Measurements from ENCODE around the gene MXRA5.
"Not testable (repeated sequence)": the region's sequence is repeated elsewhere in the genome, so short reads cannot be mapped to it uniquely, and the experiment has no call there.

The MXRA5 gene

DNA sequence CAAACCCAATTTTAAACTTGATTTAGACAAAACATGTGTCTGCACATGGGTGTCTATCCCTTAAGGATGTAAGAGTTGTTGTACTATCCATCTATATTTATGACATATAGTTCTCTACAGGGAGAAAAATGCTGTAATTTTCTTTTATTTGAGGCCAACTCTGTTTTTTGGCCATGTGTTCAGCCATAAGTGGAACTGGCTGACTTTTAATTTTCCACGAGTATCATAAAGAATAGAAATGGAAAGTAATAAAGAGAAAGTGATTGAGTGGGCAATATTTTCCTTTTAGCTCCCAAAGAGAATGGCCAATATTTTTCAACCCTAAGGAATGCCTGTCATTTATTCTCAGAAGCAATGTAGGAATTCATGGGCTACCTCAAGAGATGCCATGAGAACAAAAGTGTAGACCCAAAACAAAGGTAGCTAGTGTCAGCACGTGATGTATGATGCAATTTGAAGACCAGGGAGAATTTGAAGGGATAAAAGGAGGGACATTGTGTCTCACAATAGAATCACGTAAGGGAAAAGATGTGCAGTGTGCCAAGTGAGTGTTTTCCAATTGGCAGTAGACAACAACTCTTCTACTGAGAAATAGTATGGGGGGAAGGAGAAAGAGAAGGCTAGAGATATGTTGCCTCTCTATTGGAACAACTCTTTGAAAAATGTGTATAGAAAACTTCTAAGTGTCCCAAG is 27.8 kb upstream of the MXRA5 start:
- Histone ChIP-seq H3K27me3 (replicated peaks; ENCODE audit: control insufficient read depth, insufficient read depth, low read length, poor library complexity, severe bottlenecking) (no peaks in the 10 kb centered on the region), H3K36me3 (ENCODE audit: control insufficient read depth, insufficient read depth, low read length) (no peaks in the 10 kb centered on the region), H3K9me3 (ENCODE audit: control insufficient read depth, low read length) (no peaks in the 10 kb centered on the region), H3K4me1 (ENCODE audit: control insufficient read depth, insufficient read depth, low read length, poor library complexity, severe bottlenecking) (no peaks in the 10 kb centered on the region), H3K27ac (ENCODE audit: insufficient read depth, low read length, poor library complexity, severe bottlenecking) (no peak overlapping the region), H3K4me3 (ENCODE audit: insufficient read depth, low read depth, low read length, poor library complexity, severe bottlenecking) (no peak overlapping the region)
- no peak for DNase-seq

DNA sequence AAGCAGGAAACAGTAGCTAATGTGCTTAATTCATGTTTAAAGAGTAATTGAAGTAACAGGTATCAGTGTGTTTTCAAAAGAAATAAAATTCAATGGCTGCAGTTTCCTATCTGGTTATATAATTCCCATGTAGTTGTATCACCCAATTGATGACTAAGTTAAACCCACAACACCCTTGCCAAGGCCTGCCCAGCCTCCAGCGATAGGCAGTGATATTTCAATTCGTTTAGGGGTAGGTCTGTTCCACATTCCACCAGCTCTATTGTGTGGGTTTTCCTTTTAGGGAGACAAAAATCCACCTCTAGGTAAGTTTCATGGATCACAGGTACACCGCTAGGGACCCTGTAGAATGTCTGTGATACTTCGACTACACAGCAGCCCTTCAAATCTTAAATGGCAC is 24.7 kb upstream of the MXRA5 start:
- H3K4me1 ChIP-seq (ENCODE audit: control insufficient read depth, insufficient read depth, low read length, poor library complexity, severe bottlenecking): no peaks in the 10 kb centered on the region
- H3K27ac ChIP-seq (ENCODE audit: insufficient read depth, low read length, poor library complexity, severe bottlenecking): no peak overlapping the region
- H3K9me3 ChIP-seq (ENCODE audit: control insufficient read depth, low read length): no peaks in the 10 kb centered on the region
- no peaks in the 10 kb centered on the region for H3K36me3 ChIP-seq (ENCODE audit: control insufficient read depth, insufficient read depth, low read length)
- H3K27me3 ChIP-seq (replicated peaks; ENCODE audit: control insufficient read depth, insufficient read depth, low read length, poor library complexity, severe bottlenecking): no peaks in the 10 kb centered on the region
- no peak for DNase-seq
- no peak overlapping the region for H3K4me3 ChIP-seq (ENCODE audit: insufficient read depth, low read depth, low read length, poor library complexity, severe bottlenecking)

DNA sequence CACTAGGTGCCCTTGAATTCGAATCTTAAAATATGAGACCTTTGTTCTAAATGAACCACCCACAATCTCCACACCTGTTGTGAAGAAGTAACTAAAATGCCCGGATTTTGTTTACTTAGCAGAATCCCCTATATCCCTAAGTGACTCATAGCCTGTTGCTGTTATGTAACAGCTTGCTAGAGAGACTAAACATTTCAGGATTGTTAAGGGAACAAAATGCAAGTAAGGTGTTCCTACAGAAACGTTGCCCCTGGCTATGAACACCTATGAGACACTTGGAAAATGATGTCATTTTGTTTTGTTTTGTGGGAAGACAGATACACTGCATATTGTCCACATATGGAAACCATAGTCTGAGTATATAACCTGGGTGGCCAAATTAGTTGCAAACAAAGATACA is 24.2 kb upstream of the MXRA5 start:
- Histone ChIP-seq H3K36me3 (ENCODE audit: control insufficient read depth, insufficient read depth, low read length) (no peaks in the 10 kb centered on the region), H3K4me1 (ENCODE audit: control insufficient read depth, insufficient read depth, low read length, poor library complexity, severe bottlenecking) (no peaks in the 10 kb centered on the region), H3K27me3 (replicated peaks; ENCODE audit: control insufficient read depth, insufficient read depth, low read length, poor library complexity, severe bottlenecking) (no peaks in the 10 kb centered on the region), H3K27ac (ENCODE audit: insufficient read depth, low read length, poor library complexity, severe bottlenecking) (no peak overlapping the region), H3K9me3 (ENCODE audit: control insufficient read depth, low read length) (no peaks in the 10 kb centered on the region), H3K4me3 (ENCODE audit: insufficient read depth, low read depth, low read length, poor library complexity, severe bottlenecking) (no peak overlapping the region)
- DNase-seq: no peak

DNA sequence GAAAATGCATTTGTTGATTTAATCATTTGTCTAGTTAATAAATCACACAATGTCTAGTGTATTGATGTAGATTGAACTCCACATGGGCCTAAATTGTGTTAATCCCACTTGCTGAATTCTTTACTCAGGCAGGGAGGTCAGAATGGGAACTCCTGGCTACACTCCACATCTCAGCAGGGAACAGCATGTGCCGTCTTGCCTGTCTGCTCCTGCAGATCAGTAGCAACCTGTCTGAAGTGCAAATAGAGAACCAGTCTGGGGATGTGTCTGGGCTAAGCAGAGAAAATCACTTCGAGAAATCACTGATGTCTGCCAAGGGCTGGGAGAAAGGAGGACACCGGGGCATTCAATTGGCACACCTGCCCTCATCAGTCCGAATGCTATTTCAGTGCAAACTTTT is 16.5 kb upstream of the MXRA5 start:
- H3K9me3 ChIP-seq (ENCODE audit: control insufficient read depth, low read length): no peaks in the 10 kb centered on the region
- H3K27me3 ChIP-seq (replicated peaks; ENCODE audit: control insufficient read depth, insufficient read depth, low read length, poor library complexity, severe bottlenecking): no peaks in the 10 kb centered on the region
- H3K36me3 ChIP-seq (ENCODE audit: control insufficient read depth, insufficient read depth, low read length): no peaks in the 10 kb centered on the region
- DNase-seq: no peak
- H3K4me3 ChIP-seq (ENCODE audit: insufficient read depth, low read depth, low read length, poor library complexity, severe bottlenecking): no peak overlapping the region
- no peaks in the 10 kb centered on the region for H3K4me1 ChIP-seq (ENCODE audit: control insufficient read depth, insufficient read depth, low read length, poor library complexity, severe bottlenecking)
- H3K27ac ChIP-seq (ENCODE audit: insufficient read depth, low read length, poor library complexity, severe bottlenecking): no peak overlapping the region

DNA sequence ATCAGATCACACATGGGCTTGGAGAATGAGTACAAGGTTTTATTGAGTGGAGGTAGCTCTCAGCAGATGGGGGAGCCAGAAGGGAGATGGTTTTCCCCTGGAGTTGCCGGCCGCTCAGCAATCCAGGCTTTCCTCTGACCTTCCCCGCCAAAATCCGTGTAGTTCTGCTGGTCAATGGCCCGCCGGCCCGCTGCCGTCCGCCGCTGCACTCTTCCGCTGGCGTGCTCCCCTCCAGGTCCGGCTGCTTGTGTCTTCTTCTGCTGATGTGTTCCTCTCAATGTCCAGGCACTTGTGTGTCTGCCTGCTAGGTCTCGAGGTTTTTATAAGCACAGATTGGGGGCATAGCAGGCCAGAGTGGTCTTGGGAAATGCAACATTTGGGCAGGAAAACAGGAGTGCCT is 14.4 kb upstream of the MXRA5 start:
- no peak overlapping the region for H3K27ac ChIP-seq (ENCODE audit: insufficient read depth, low read length, poor library complexity, severe bottlenecking)
- no peaks in the 10 kb centered on the region for H3K36me3 ChIP-seq (ENCODE audit: control insufficient read depth, insufficient read depth, low read length)
- H3K9me3 ChIP-seq (ENCODE audit: control insufficient read depth, low read length): no peaks in the 10 kb centered on the region
- no peaks in the 10 kb centered on the region for H3K4me1 ChIP-seq (ENCODE audit: control insufficient read depth, insufficient read depth, low read length, poor library complexity, severe bottlenecking)
- H3K27me3 ChIP-seq (replicated peaks; ENCODE audit: control insufficient read depth, insufficient read depth, low read length, poor library complexity, severe bottlenecking): no peaks in the 10 kb centered on the region
- DNase-seq: no peak
- no peak overlapping the region for H3K4me3 ChIP-seq (ENCODE audit: insufficient read depth, low read depth, low read length, poor library complexity, severe bottlenecking)

DNA sequence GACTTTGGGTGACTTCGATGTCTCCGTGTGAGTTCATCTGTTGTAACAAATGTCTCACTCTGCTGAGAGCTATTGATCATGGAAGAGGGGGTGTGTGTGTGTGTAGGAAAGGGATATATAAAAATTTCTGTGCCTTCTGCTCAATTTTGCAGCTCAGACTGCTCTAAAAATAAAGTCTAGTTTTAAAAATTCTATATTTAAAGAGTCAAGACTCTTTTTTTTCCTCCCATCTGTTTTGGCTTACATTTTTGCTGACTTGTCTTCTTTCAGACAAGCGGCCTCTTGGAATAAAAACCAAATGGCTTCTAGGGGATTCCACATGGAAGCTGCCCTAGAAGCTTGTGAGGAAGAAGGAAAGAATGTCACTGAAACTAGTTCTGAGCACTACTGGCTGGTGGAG is 6.3 kb upstream of the MXRA5 start:
- not testable (repeated sequence) for H3K4me3 ChIP-seq (ENCODE audit: insufficient read depth, low read depth, low read length, poor library complexity, severe bottlenecking); H3K27me3 ChIP-seq (replicated peaks; ENCODE audit: control insufficient read depth, insufficient read depth, low read length, poor library complexity, severe bottlenecking); H3K4me1 ChIP-seq (ENCODE audit: control insufficient read depth, insufficient read depth, low read length, poor library complexity, severe bottlenecking); H3K36me3 ChIP-seq (ENCODE audit: control insufficient read depth, insufficient read depth, low read length); H3K9me3 ChIP-seq (ENCODE audit: control insufficient read depth, low read length); DNase-seq; H3K27ac ChIP-seq (ENCODE audit: insufficient read depth, low read length, poor library complexity, severe bottlenecking)

DNA sequence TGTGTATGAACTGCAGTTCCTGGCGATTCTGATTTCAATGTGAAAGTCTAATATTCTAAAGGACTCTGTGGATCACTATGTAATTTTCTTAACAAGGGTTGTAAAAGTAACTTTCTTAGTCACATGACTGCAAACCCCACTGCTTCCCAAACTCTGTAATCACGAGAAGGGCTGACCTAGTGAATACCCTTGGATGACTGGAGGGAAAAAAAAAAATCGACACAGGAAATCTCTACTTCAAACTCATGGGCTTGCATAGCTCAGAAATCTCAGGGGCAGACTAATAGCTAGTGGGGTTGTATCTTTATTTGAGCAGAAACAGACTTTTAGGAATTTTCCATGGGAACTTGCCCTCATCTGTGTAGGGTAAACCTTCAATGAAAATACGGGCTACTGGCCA is 4.8 kb upstream of the MXRA5 start:
- H3K4me3 ChIP-seq (ENCODE audit: insufficient read depth, low read depth, low read length, poor library complexity, severe bottlenecking): no peak overlapping the region
- H3K4me1 ChIP-seq (ENCODE audit: control insufficient read depth, insufficient read depth, low read length, poor library complexity, severe bottlenecking): no peaks in the 10 kb centered on the region
- no peaks in the 10 kb centered on the region for H3K36me3 ChIP-seq (ENCODE audit: control insufficient read depth, insufficient read depth, low read length)
- H3K27ac ChIP-seq (ENCODE audit: insufficient read depth, low read length, poor library complexity, severe bottlenecking): no peak overlapping the region
- H3K27me3 ChIP-seq (replicated peaks; ENCODE audit: control insufficient read depth, insufficient read depth, low read length, poor library complexity, severe bottlenecking): no peaks in the 10 kb centered on the region
- DNase-seq: no peak
- H3K9me3 ChIP-seq (ENCODE audit: control insufficient read depth, low read length): no peaks in the 10 kb centered on the region

DNA sequence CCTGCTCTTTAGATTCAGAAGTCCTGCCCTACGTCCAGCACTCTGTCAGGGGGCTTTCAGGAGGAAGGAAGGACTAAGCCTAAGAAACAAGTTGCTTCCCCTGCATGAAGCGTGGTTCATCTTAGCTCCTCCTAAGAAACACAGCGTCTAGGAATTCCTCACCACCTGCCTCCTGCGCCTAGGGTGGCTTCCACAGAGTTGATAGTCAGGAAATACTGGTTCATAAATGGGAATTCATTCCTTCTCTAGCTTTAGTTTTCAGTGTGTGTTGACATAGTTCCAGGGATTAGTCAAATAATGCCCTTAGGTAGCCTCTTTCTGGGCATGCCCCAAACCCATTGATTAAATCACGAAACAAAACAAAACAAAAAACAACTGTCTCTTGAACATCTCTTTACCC is 1.7 kb upstream of the MXRA5 start:
- no peaks in the 10 kb centered on the region for H3K4me1 ChIP-seq (ENCODE audit: control insufficient read depth, insufficient read depth, low read length, poor library complexity, severe bottlenecking)
- no peak overlapping the region for H3K4me3 ChIP-seq (ENCODE audit: insufficient read depth, low read depth, low read length, poor library complexity, severe bottlenecking)
- H3K27ac ChIP-seq (ENCODE audit: insufficient read depth, low read length, poor library complexity, severe bottlenecking): no peak overlapping the region
- H3K36me3 ChIP-seq (ENCODE audit: control insufficient read depth, insufficient read depth, low read length): no peaks in the 10 kb centered on the region
- DNase-seq: no peak
- no peaks in the 10 kb centered on the region for H3K9me3 ChIP-seq (ENCODE audit: control insufficient read depth, low read length)
- peaks cover 4% of the 10 kb centered on the region for H3K27me3 ChIP-seq (replicated peaks; ENCODE audit: control insufficient read depth, insufficient read depth, low read length, poor library complexity, severe bottlenecking)

DNA sequence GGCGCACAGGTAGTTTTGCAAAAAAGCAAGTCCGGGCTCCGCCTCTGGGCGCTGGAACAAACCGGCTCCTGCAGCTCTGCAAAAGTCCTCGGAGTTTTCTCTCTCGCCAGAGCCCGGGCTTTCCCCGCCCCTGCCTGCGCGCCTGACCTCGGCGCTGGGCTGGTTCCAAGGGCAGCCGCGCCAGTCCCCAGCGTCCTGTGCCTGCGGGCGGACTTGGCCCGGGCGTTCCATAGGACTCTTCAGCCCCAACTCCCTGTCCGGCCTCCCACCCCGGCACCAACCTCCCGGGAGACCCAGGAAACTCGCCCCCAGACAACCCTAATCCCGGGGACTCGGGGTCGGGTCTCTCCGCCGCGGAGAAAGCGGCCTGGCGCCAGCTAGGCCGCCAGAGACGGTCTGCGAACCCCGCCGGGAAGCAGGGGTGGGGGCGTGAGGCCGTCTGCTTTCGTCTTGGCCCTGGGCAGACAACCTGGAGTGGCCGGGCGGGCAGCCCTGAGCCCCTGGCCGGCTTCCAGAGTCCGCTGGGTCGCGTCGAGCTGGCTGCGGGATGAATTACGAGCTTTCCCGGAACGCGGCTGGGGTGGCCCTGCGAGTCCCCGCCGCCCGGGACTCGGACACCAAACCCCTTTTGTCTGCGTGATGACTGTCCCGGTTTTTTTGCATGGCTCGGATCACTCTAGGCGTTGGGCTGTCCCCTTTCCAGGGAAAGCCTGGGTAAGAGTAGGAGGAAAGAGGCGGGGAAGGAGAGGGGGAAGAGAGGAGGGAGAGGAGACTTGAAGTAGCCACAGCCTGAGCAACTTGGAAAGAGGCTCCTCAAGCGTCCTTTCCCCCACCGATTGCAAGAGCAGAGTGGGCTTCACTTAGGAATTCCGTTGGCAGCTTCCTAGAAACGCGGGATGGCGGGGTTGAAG is 916 bp downstream of the MXRA5 start:
- no peaks in the 10 kb centered on the region for H3K9me3 ChIP-seq (ENCODE audit: control insufficient read depth, low read length)
- H3K27ac ChIP-seq (ENCODE audit: insufficient read depth, low read length, poor library complexity, severe bottlenecking): no peak overlapping the region
- H3K36me3 ChIP-seq (ENCODE audit: control insufficient read depth, insufficient read depth, low read length): no peaks in the 10 kb centered on the region
- peaks cover 4% of the 10 kb centered on the region for H3K27me3 ChIP-seq (replicated peaks; ENCODE audit: control insufficient read depth, insufficient read depth, low read length, poor library complexity, severe bottlenecking)
- DNase-seq: no peak
- no peaks in the 10 kb centered on the region for H3K4me1 ChIP-seq (ENCODE audit: control insufficient read depth, insufficient read depth, low read length, poor library complexity, severe bottlenecking)
- no peak overlapping the region for H3K4me3 ChIP-seq (ENCODE audit: insufficient read depth, low read depth, low read length, poor library complexity, severe bottlenecking)

DNA sequence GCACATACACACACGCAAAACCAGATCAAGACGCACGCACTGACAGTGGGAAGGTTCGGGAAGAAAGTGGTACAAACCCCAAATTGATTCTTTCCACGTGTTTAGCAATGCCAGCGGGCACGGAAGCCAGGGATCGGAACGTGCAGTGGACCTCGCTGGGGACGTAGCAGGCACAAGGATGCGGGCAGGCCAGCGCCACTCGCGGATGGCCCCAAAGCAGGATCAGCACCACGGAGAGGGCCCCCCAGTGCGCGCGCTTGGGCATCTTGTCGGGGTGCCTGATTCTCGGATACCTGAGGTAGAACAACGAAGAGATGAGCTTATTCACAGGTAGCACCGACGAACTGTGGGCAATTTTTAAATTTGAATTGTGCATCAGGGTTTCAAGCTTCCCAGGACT is 2.9 kb downstream of the MXRA5 start:
- not testable (repeated sequence) for H3K4me1 ChIP-seq (ENCODE audit: control insufficient read depth, insufficient read depth, low read length, poor library complexity, severe bottlenecking); H3K27ac ChIP-seq (ENCODE audit: insufficient read depth, low read length, poor library complexity, severe bottlenecking); H3K36me3 ChIP-seq (ENCODE audit: control insufficient read depth, insufficient read depth, low read length); H3K9me3 ChIP-seq (ENCODE audit: control insufficient read depth, low read length); H3K27me3 ChIP-seq (replicated peaks; ENCODE audit: control insufficient read depth, insufficient read depth, low read length, poor library complexity, severe bottlenecking); DNase-seq; H3K4me3 ChIP-seq (ENCODE audit: insufficient read depth, low read depth, low read length, poor library complexity, severe bottlenecking)
